Activated T-cell treated with anti-CD3 and anti-CD28 coated beads, Interleukin-2, amount 50 U/mL, for 1 hour (primary cell): Measurements from ENCODE around the gene OR8B12.

Experiments used
- DNase-seq: peaks from one replicate; pipeline ENCODE4 v3.0.0-alpha.2; 2020

The OR8B12 gene

GRCh38 chr11:124543554-124543953 lies at the start of gene OR8B12:
Gene OR8B12, minus strand, starts transcription at chr11:124543654. Its CDS starts 0 bp downstream, at chr11:124543654.
- DNase-seq = no peak

- DNase-seq = no peak
Observed at GRCh38 chr11:124592627-124593026, 49.2 kb upstream of the OR8B12 start.

- no peak for DNase-seq
Observed at GRCh38 chr11:124591430-124591829, 48.0 kb upstream of the OR8B12 start.

- DNase-seq = peak; percentile 38
Observed at GRCh38 chr11:124586238-124586860, 42.9 kb upstream of the OR8B12 start.

- no peak for DNase-seq
Observed at GRCh38 chr11:124584681-124585372, 41.4 kb upstream of the OR8B12 start.

GRCh38 chr11:124583781-124584180 lies 40.3 kb upstream of the OR8B12 start:
- no peak for DNase-seq

GRCh38 chr11:124582565-124582964 lies 39.1 kb upstream of the OR8B12 start:
- no peak for DNase-seq

GRCh38 chr11:124581817-124582216 lies 38.4 kb upstream of the OR8B12 start:
- no peak for DNase-seq

GRCh38 chr11:124578761-124579160 lies 35.3 kb upstream of the OR8B12 start:
- no peak for DNase-seq

- no peak for DNase-seq
Observed at GRCh38 chr11:124577716-124578427, 34.4 kb upstream of the OR8B12 start.

- DNase-seq = no peak
Observed at GRCh38 chr11:124570160-124570559, 26.7 kb upstream of the OR8B12 start.

GRCh38 chr11:124569697-124570096 lies 26.2 kb upstream of the OR8B12 start, which contains the start of gene OR8A1:
Gene OR8A1, plus strand, starts transcription at chr11:124569997. Its CDS starts 123 bp downstream, at chr11:124570120.
- no peak for DNase-seq

GRCh38 chr11:124556828-124557227 lies 13.4 kb upstream of the OR8B12 start:
- no peak for DNase-seq

- DNase-seq = no peak
Observed at GRCh38 chr11:124551987-124552386, 8.5 kb upstream of the OR8B12 start.

GRCh38 chr11:124551189-124551588 lies 7.7 kb upstream of the OR8B12 start:
- DNase-seq = no peak

- DNase-seq = no peak
Observed at GRCh38 chr11:124543145-124543544, 309 bp downstream of the OR8B12 start.

GRCh38 chr11:124541204-124541603 lies 2.2 kb downstream of the OR8B12 start:
- no peak for DNase-seq

GRCh38 chr11:124538019-124538418 lies 5.4 kb downstream of the OR8B12 start:
- DNase-seq = no peak

- DNase-seq = no peak
Observed at GRCh38 chr11:124536520-124536919, 6.9 kb downstream of the OR8B12 start.

- DNase-seq = no peak
Observed at GRCh38 chr11:124535552-124536232, 7.8 kb downstream of the OR8B12 start.

GRCh38 chr11:124534051-124534450 lies 9.4 kb downstream of the OR8B12 start:
- no peak for DNase-seq

- no peak for DNase-seq
Observed at GRCh38 chr11:124533626-124534025, 9.8 kb downstream of the OR8B12 start.

- no peak for DNase-seq
Observed at GRCh38 chr11:124520550-124520854, 23.0 kb downstream of the OR8B12 start.
